Stimulated activated CD4-positive, alpha-beta T cell treated with anti-CD3 and anti-CD28 coated beads, TNF-alpha, amount 100 ng/mL, for 1 hour (primary cell): ENCODE measurements around the gene PRKCB.

Experiments used
- DNase-seq, 3 donors: peaks; one replicate each; pipeline ENCODE4 v3.0.0-alpha.2; 2020; ENCODE audit warnings: low read depth in 3 of 3, low spot score in 1 of 3

Gene PRKCB

GRCh38 chr16:23863511-23864422 lies 28.0 kb downstream of the PRKCB start:
- DNase-seq: no peak

- DNase-seq: no peak
Measured at GRCh38 chr16:23865853-23866252, 30.1 kb downstream of the PRKCB start.

GRCh38 chr16:23866621-23867020 lies 30.8 kb downstream of the PRKCB start:
- no peak for DNase-seq

GRCh38 chr16:23867566-23867965 lies 31.8 kb downstream of the PRKCB start:
- DNase-seq: no peak

- no peak for DNase-seq
Measured at GRCh38 chr16:23868136-23868535, 32.4 kb downstream of the PRKCB start.

- DNase-seq: no peak
Measured at GRCh38 chr16:23869052-23869451, 33.3 kb downstream of the PRKCB start.

- DNase-seq: no peak
Measured at GRCh38 chr16:23871924-23872323, 36.1 kb downstream of the PRKCB start.

GRCh38 chr16:23874613-23875294 lies 39.0 kb downstream of the PRKCB start:
- DNase-seq: no peak

- DNase-seq: no peak
Measured at GRCh38 chr16:23876256-23876896, 40.6 kb downstream of the PRKCB start.

- DNase-seq: no peak
Measured at GRCh38 chr16:23877107-23878070, 41.6 kb downstream of the PRKCB start.

GRCh38 chr16:23879735-23880373 lies 44.1 kb downstream of the PRKCB start:
- no peak for DNase-seq

GRCh38 chr16:23889189-23889588 lies 53.4 kb downstream of the PRKCB start:
- no peak for DNase-seq

GRCh38 chr16:23893986-23894385 lies 58.2 kb downstream of the PRKCB start:
- no peak for DNase-seq

GRCh38 chr16:23895052-23895451 lies 59.3 kb downstream of the PRKCB start:
- no peak for DNase-seq

- no peak for DNase-seq
Measured at GRCh38 chr16:23896832-23897821, 61.3 kb downstream of the PRKCB start.

- no peak for DNase-seq
Measured at GRCh38 chr16:23898682-23899430, 63.1 kb downstream of the PRKCB start.

- DNase-seq: no peak
Measured at GRCh38 chr16:23899869-23900268, 64.1 kb downstream of the PRKCB start.

- DNase-seq: no peak
Measured at GRCh38 chr16:23900480-23901177, 64.8 kb downstream of the PRKCB start.
